RWPE2 (cell line): ENCODE results near the gene PLK3.
"Not testable (repeated sequence)": the region's sequence is repeated elsewhere in the genome, so short reads cannot be mapped to it uniquely, and the experiment has no call there.

Experiments
- ATAC-seq: fragments of 200-7000 bp; cut with Tn5 transposase; 3 replicates; pipeline ENCODE4 v1.9.1; 2021; ENCODE audit warnings: low read depth
- DNase-seq: peaks from one replicate; pipeline ENCODE4 v3.0.0-alpha.2; 2020; ENCODE audit warnings: low spot score
- H3K27ac ChIP-seq: fragments of 450-650 bp; 2 replicates; pipeline ENCODE4 v1.5.1; 2017; ENCODE audit warnings: mild to moderate bottlenecking; ENCODE audit not compliant: poor library complexity, severe bottlenecking
- H3K27me3 ChIP-seq: fragments of 250-450 bp; sonication (Bioruptor Pico); 2 replicates; pipeline ENCODE4 v1.5.1; 2021; ENCODE audit warnings: mild to moderate bottlenecking, moderate library complexity; ENCODE audit not compliant: insufficient read depth, poor library complexity, severe bottlenecking
- H3K36me3 ChIP-seq: fragments of 250-450 bp; sonication (Bioruptor Pico); 2 replicates; pipeline ENCODE4 v1.5.1; 2020; ENCODE audit warnings: low read depth, mild to moderate bottlenecking, moderate library complexity
- H3K4me1 ChIP-seq: fragments of 250-450 bp; sonication (Bioruptor Pico); 2 replicates; pipeline ENCODE4 v1.5.1; 2021; ENCODE audit warnings: mild to moderate bottlenecking, moderate library complexity; ENCODE audit not compliant: insufficient read depth, poor library complexity, severe bottlenecking
- H3K4me3 ChIP-seq: fragments of 250-450 bp; sonication (Bioruptor Pico); 2 replicates; pipeline ENCODE4 v1.5.1; 2021; ENCODE audit warnings: mild to moderate bottlenecking, moderate library complexity; ENCODE audit not compliant: severe bottlenecking
- H3K9me3 ChIP-seq: fragments of 250-450 bp; sonication (Bioruptor Pico); 2 replicates; pipeline ENCODE4 v1.5.1; 2021; ENCODE audit warnings: mild to moderate bottlenecking, moderate library complexity; ENCODE audit not compliant: severe bottlenecking
- CTCF ChIP-seq: fragments of 450-650 bp; IDR thresholded peaks from one replicate; pipeline ENCODE4 v1.5.1; 2017; ENCODE audit warnings: mild to moderate bottlenecking, moderate library complexity; ENCODE audit not compliant: poor library complexity, severe bottlenecking

Gene PLK3

GRCh38 chr1:44808938-44809917 lies 9.1 kb downstream of the PLK3 start:
- Histone ChIP-seq H3K27ac (peak overlapping the region; percentile 96), H3K27me3 (no peaks in the 10 kb centered on the region), H3K4me1 (peaks cover 31% of the 10 kb centered on the region), H3K36me3 (peaks cover 21% of the 10 kb centered on the region), H3K4me3 (no peak overlapping the region), H3K9me3 (no peaks in the 10 kb centered on the region)
- no peak for DNase-seq
- ATAC-seq, result no peak
- no peak for TF ChIP-seq CTCF

GRCh38 chr1:44810101-44810761 lies 10.1 kb downstream of the PLK3 start:
- Histone ChIP-seq H3K4me3 (no peak overlapping the region), H3K27ac (peak overlapping the region; percentile 96), H3K27me3 (no peaks in the 10 kb centered on the region), H3K36me3 (peaks cover 15% of the 10 kb centered on the region), H3K4me1 (peaks cover 35% of the 10 kb centered on the region), H3K9me3 (no peaks in the 10 kb centered on the region)
- no peak for ATAC-seq
- no peak for DNase-seq
- TF ChIP-seq CTCF, result no peak

- Histone ChIP-seq H3K27ac (peak overlapping the region; percentile 96), H3K36me3 (peaks cover 12% of the 10 kb centered on the region), H3K4me1 (peaks cover 37% of the 10 kb centered on the region)
- not testable (repeated sequence) for ATAC-seq, H3K27me3 ChIP-seq, H3K9me3 ChIP-seq, H3K4me3 ChIP-seq, DNase-seq
These were observed 10.6 kb downstream of the PLK3 start for GRCh38 chr1:44810762-44811105.

GRCh38 chr1:44811234-44811633 lies 11.1 kb downstream of the PLK3 start:
- no peak for ATAC-seq
- peaks cover 8% of the 10 kb centered on the region for H3K36me3 ChIP-seq
- H3K4me3 ChIP-seq, result no peak overlapping the region
- H3K27me3 ChIP-seq, result no peaks in the 10 kb centered on the region
- DNase-seq, result no peak
- no peak for TF ChIP-seq CTCF
- H3K9me3 ChIP-seq, result no peaks in the 10 kb centered on the region
- peak overlapping the region; percentile 96 for H3K27ac ChIP-seq
- peaks cover 37% of the 10 kb centered on the region for H3K4me1 ChIP-seq

GRCh38 chr1:44812822-44813543 lies 12.8 kb downstream of the PLK3 start:
- ATAC-seq (no peak), DNase-seq (no peak)
- Histone ChIP-seq H3K9me3 (no peaks in the 10 kb centered on the region), H3K36me3 (no peaks in the 10 kb centered on the region), H3K27me3 (no peaks in the 10 kb centered on the region), H3K4me3 (no peak overlapping the region), H3K27ac (peak overlapping the region; percentile 96), H3K4me1 (peaks cover 21% of the 10 kb centered on the region)
- no peak for TF ChIP-seq CTCF

- DNase-seq, H3K4me3 ChIP-seq, H3K36me3 ChIP-seq, H3K27me3 ChIP-seq, H3K9me3 ChIP-seq, H3K4me1 ChIP-seq, ATAC-seq: not testable (repeated sequence)
- H3K27ac ChIP-seq, result peak overlapping the region; percentile 52
These were observed 15.7 kb downstream of the PLK3 start for GRCh38 chr1:44815926-44816325.
